OCI-M1 (cell line): ENCODE measurements around the gene PEAK1.
A peak's percentile ranks its signal among the peaks of the same experiment; 100 is the strongest.

Experiments
- DNase-seq: peaks from one replicate; lab custom pipeline; 2025; lab: John Stamatoyannopoulos, UW

PEAK1 gene

GRCh38 chr15:77419836-77420609 lies at the start of gene PEAK1:
TSS of gene PEAK1 (minus strand) at chr15:77420104. CDS start at chr15:77181926, 238,178 bp downstream.
- peak; percentile 98 for DNase-seq

- DNase-seq: no peak
Observed at GRCh38 chr15:77468896-77469295, 49.0 kb upstream of the PEAK1 start.

- DNase-seq: no peak
Observed at GRCh38 chr15:77466521-77466920, 46.6 kb upstream of the PEAK1 start.

- DNase-seq: no peak
Observed at GRCh38 chr15:77464129-77464865, 44.4 kb upstream of the PEAK1 start.

GRCh38 chr15:77461486-77461885 lies 41.6 kb upstream of the PEAK1 start:
- DNase-seq: no peak

- no peak for DNase-seq
Observed at GRCh38 chr15:77459031-77459430, 39.1 kb upstream of the PEAK1 start.

GRCh38 chr15:77457905-77458265 lies 38.0 kb upstream of the PEAK1 start:
- no peak for DNase-seq

GRCh38 chr15:77457191-77457904 lies 37.4 kb upstream of the PEAK1 start:
- no peak for DNase-seq

- DNase-seq: no peak
Observed at GRCh38 chr15:77456746-77457145, 36.8 kb upstream of the PEAK1 start.

- DNase-seq: no peak
Observed at GRCh38 chr15:77455696-77456321, 35.9 kb upstream of the PEAK1 start.

GRCh38 chr15:77454951-77455350 lies 35.0 kb upstream of the PEAK1 start:
- no peak for DNase-seq

- no peak for DNase-seq
Observed at GRCh38 chr15:77454265-77454664, 34.4 kb upstream of the PEAK1 start.

- DNase-seq: no peak
Observed at GRCh38 chr15:77446840-77447390, 27.0 kb upstream of the PEAK1 start.

GRCh38 chr15:77440378-77440999 lies 20.6 kb upstream of the PEAK1 start:
- no peak for DNase-seq

- no peak for DNase-seq
Observed at GRCh38 chr15:77437264-77437663, 17.4 kb upstream of the PEAK1 start.

GRCh38 chr15:77436822-77437221 lies 16.9 kb upstream of the PEAK1 start:
- no peak for DNase-seq

GRCh38 chr15:77430652-77431051 lies 10.7 kb upstream of the PEAK1 start:
- DNase-seq: no peak

GRCh38 chr15:77430213-77430612 lies 10.3 kb upstream of the PEAK1 start:
- DNase-seq: no peak

- no peak for DNase-seq
Observed at GRCh38 chr15:77426871-77427270, 7.0 kb upstream of the PEAK1 start.

GRCh38 chr15:77426377-77426776 lies 6.5 kb upstream of the PEAK1 start:
- DNase-seq: no peak

GRCh38 chr15:77425104-77425503 lies 5.2 kb upstream of the PEAK1 start:
- DNase-seq: no peak

GRCh38 chr15:77421370-77421700 lies 1.4 kb upstream of the PEAK1 start:
- DNase-seq: peak; percentile 36
